ENCODE data around the gene MARVELD1.

The MARVELD1 gene

GRCh38 chr10:97764519-97764931, 51.0 kb downstream of the MARVELD1 start:
- Histone ChIP-seq H3K4me3 (ENCODE audit: low read length) (no peak overlapping the region), H3F3A (ENCODE audit: insufficient read depth, low read length) (no peaks in the 10 kb centered on the region), H4K20me1 (ENCODE audit: insufficient read depth, low read length) (no peaks in the 10 kb centered on the region), H3K9me3 (replicated peaks; ENCODE audit: insufficient read depth, low read length) (no peaks in the 10 kb centered on the region), H3K9ac (ENCODE audit: low read length) (no peak overlapping the region), H3K4me2 (ENCODE audit: low read depth, low read length) (no peak overlapping the region), H2AFZ (ENCODE audit: low read length) (no peak overlapping the region), H3K27me3 (replicated peaks; ENCODE audit: insufficient read depth, low read length) (peaks cover 6% of the 10 kb centered on the region; the same call in 1 of the 2 replicates), H3K4me1 (ENCODE audit: low read length) (no peaks in the 10 kb centered on the region), H3K9me2 (replicated peaks; ENCODE audit: insufficient read depth, low read length) (no peaks in the 10 kb centered on the region), H3K36me3 (replicated peaks; ENCODE audit: insufficient read depth, low read length) (no peaks in the 10 kb centered on the region), H3K27ac (ENCODE audit: low read length) (no peak overlapping the region), H3K79me2 (ENCODE audit: low read length) (no peaks in the 10 kb centered on the region)
- no peak for DNase-seq
- no peak for TF ChIP-seq EZH2 (optimal IDR thresholded peaks at IDR 0.05; ENCODE audit: low read depth, low read length)
- TF ChIP-seq EZH2phosphoT487 (IDR thresholded peaks at IDR 0.05; ENCODE audit: low read length), result no peak

GRCh38 chr10:97765201-97765600, 51.7 kb downstream of the MARVELD1 start:
- H3K27ac ChIP-seq (ENCODE audit: low read length), result no peak overlapping the region

GRCh38 chr10:97766106-97766810, 52.7 kb downstream of the MARVELD1 start:
- H3K9me3 ChIP-seq (replicated peaks; ENCODE audit: insufficient read depth, low read length), result no peaks in the 10 kb centered on the region
- no peak overlapping the region for H3K27ac ChIP-seq (ENCODE audit: low read length)
- H3K79me2 ChIP-seq (ENCODE audit: low read length), result no peaks in the 10 kb centered on the region
- no peak for DNase-seq
- no peaks in the 10 kb centered on the region for H3K9me2 ChIP-seq (replicated peaks; ENCODE audit: insufficient read depth, low read length)
- no peak overlapping the region for H3K4me2 ChIP-seq (ENCODE audit: low read depth, low read length)
- H4K20me1 ChIP-seq (ENCODE audit: insufficient read depth, low read length), result no peaks in the 10 kb centered on the region
- H3K36me3 ChIP-seq (replicated peaks; ENCODE audit: insufficient read depth, low read length), result no peaks in the 10 kb centered on the region
- no peak overlapping the region for H3K4me3 ChIP-seq (ENCODE audit: low read length)
- H3F3A ChIP-seq (ENCODE audit: insufficient read depth, low read length), result no peaks in the 10 kb centered on the region
- H2AFZ ChIP-seq (ENCODE audit: low read length), result no peak overlapping the region
- H3K27me3 ChIP-seq (replicated peaks; ENCODE audit: insufficient read depth, low read length), result peaks cover 17% of the 10 kb centered on the region
- no peak for TF ChIP-seq EZH2phosphoT487 (IDR thresholded peaks at IDR 0.05; ENCODE audit: low read length)
- no peak for TF ChIP-seq EZH2 (optimal IDR thresholded peaks at IDR 0.05; ENCODE audit: low read depth, low read length)
- TF ChIP-seq CTCF (IDR thresholded peaks at IDR 0.05; ENCODE audit: low read length), result no peak
- H3K9ac ChIP-seq (ENCODE audit: low read length), result no peak overlapping the region
- H3K4me1 ChIP-seq (ENCODE audit: low read length), result no peaks in the 10 kb centered on the region

More at GRCh38 chr10:97765201-97765600, 51.7 kb downstream of the MARVELD1 start:
- no peaks in the 10 kb centered on the region for H3K36me3 ChIP-seq (replicated peaks; ENCODE audit: insufficient read depth, low read length)
- H3K27me3 ChIP-seq (replicated peaks; ENCODE audit: insufficient read depth, low read length), result peaks cover 6% of the 10 kb centered on the region
- H3K9ac ChIP-seq (ENCODE audit: low read length), result no peak overlapping the region
- DNase-seq, result no peak
- no peak overlapping the region for H3K4me3 ChIP-seq (ENCODE audit: low read length)
- no peaks in the 10 kb centered on the region for H3F3A ChIP-seq (ENCODE audit: insufficient read depth, low read length)
- no peaks in the 10 kb centered on the region for H3K79me2 ChIP-seq (ENCODE audit: low read length)
- H3K4me1 ChIP-seq (ENCODE audit: low read length), result no peaks in the 10 kb centered on the region
- no peak overlapping the region for H3K4me2 ChIP-seq (ENCODE audit: low read depth, low read length)
- H2AFZ ChIP-seq (ENCODE audit: low read length), result no peak overlapping the region
- no peaks in the 10 kb centered on the region for H3K9me3 ChIP-seq (replicated peaks; ENCODE audit: insufficient read depth, low read length)
- H4K20me1 ChIP-seq (ENCODE audit: insufficient read depth, low read length), result no peaks in the 10 kb centered on the region
- TF ChIP-seq EZH2phosphoT487 (IDR thresholded peaks at IDR 0.05; ENCODE audit: low read length) (no peak), EZH2 (optimal IDR thresholded peaks at IDR 0.05; ENCODE audit: low read depth, low read length) (no peak), CTCF (IDR thresholded peaks at IDR 0.05; ENCODE audit: low read length) (no peak)
- H3K9me2 ChIP-seq (replicated peaks; ENCODE audit: insufficient read depth, low read length), result no peaks in the 10 kb centered on the region
